Measurements from ENCODE around the gene PRRX2.

PRRX2 gene

DNA sequence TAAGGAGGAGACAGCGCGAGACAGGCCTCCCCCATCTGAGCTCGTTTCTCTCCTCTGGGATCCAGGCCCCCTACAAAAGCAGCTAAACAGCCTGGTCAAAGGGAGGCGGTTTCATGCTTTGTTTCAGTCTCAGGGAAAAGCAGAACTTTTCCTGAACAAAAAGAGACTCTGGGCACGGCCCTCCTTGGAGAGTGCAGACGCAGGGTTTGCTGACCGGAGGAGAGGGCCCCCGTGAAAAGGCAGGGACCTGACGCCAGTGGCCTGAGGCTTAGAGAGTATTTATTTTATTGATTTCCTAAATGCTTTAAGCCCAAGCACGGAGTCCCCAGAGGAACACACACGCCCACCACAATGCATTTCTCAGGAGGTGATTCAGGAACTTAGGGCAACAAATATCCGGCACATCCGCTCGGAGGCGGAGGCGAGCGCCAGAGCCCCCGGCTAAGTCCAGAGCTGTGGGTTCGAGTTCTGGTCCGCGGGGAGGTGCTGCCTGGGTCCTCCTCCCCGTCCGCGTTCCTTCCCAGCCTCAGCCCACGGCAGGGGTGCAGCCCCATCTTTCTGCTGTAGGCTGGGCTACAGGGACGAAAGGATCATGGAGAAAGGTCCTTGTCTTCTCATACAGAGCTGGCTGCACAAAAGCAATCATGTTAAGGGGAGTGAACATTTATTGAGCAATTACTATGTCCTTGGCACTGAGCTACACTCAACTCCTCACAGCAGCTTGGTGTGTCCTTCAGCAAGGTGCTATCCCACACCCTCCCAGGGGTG, 47.4 kb downstream of the PRRX2 start:
- DNase-seq: no peak

DNA sequence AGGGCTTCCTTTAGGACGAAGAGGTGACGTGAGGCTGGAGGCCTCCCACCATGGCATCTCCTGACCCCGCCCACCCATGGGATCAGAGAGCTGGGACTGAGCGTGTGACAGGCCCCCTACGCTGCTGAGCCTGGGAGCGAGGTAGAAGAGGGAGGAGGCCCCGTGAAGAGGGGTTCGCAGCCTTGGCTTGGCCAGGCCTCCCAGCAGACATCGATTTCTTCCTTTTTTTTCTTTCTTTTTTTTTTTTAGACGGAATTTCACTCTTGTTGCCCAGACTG, 47.9 kb downstream of the PRRX2 start:
- DNase-seq: no peak

DNA sequence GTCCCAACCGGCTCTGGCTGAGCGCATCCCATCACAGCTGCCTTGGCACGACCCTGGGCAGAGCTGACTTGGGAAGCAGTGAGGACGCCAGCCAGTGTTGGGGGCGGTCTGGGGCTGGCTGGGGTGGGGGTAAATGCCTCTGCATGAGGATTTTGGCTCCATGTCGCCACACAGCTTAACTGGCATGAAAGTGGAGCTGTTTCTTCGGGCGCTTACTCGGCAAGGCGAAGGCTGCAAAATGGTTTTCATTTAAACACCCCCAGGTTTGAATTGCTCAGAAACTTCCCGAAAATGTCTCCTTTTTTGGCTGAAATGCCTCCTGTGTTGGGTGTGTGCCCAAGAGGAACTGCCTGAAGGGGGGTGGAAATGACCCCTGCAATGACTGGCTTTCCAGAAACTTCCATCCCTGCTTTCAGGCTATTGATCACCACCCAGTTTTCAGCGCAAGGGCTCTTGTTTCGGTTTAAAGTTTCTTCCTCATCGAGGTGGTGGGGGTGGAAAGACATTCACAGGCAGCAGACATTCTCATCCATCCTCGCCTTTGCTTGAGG, 49.1 kb downstream of the PRRX2 start:
- no peak for DNase-seq

- no peak for DNase-seq
Observed at GRCh38 chr9:129716091-129716490, 50.6 kb downstream of the PRRX2 start.

DNA sequence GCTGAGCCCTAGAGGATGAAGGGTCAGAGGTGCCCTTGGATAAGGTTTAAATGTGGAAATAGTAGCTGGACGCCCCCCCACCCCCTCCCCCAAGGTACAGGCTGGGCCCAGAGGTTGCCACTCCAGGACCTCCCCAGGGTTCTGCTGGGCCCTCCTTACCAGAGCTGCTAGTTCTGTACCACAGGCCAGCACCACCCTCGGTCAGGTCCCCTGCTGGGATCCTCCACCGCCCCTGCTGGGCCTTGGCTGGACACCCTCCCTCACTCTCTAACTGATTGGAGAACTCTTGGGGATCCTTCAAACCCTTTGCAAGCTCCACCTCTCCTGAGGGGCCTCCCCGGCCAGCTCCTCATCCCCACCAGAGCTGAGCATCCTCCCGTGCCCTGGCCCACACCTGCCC, 52.5 kb downstream of the PRRX2 start:
- DNase-seq: no peak

DNA sequence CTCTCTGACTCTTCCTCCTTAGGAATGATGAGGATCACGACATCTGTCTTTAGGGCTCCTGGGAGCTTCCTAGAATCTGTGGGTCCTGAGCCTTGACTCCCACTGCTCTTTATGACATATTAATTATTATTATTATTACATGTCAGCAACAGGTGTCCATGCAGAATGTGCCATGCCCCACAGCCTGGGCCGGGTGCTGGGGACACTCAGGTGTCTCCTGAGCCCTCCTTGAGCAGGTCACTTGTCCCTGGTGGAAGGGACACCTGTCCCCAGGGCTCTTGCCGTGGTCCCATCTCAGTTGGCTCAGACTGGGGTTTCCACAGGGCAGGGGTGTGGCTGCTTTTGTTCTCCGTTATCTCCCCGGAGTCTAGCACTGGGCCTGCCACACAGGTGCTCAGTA, 53.2 kb downstream of the PRRX2 start:
- DNase-seq: no peak

DNA sequence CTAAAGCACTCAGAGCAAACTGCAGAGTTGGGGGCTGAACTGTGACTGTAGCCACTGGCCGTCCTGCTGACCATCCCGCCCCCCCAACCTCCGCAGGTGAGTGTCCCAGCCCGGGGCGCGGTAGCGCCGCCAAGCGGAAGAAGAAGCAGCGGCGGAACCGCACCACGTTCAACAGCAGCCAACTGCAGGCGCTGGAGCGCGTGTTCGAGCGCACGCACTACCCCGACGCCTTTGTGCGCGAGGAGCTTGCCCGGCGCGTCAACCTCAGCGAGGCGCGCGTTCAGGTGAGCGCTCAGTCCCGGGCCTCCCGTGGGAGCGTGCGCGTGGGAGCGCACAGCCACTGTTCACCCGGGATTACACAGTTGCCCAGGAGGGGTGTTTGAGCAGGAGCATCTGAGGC, 53.7 kb downstream of the PRRX2 start:
- no peak for DNase-seq

DNA sequence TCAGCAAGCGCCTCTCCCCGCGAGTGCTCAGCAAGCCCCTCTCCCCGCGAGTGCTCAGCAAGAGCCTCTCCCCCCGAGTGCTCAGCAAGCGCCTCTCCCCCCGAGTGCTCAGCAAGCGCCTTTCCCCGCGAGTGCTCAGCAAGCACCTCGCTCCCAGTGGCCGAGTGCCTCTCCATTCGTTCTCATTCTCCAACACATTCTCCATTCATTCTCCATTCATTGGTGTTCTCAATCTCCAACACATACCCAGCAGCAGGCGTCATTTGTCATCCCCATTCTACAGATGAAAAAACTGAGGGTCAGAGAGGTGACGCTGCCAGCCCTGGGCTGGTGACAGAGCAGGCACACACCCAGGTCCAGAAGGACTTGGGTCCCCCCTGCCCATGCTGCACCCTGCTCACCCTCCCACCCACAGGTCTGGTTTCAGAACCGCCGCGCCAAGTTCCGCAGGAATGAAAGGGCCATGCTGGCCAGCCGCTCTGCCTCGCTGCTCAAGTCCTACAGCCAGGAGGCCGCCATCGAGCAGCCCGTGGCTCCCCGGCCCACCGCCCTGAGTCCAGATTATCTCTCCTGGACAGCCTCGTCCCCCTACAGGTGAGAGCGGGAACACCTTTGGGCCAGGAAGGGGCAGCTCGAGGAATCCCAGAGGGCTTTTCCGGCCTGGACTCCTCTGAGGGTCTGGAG, 54.9 kb downstream of the PRRX2 start:
- no peak for DNase-seq

DNA sequence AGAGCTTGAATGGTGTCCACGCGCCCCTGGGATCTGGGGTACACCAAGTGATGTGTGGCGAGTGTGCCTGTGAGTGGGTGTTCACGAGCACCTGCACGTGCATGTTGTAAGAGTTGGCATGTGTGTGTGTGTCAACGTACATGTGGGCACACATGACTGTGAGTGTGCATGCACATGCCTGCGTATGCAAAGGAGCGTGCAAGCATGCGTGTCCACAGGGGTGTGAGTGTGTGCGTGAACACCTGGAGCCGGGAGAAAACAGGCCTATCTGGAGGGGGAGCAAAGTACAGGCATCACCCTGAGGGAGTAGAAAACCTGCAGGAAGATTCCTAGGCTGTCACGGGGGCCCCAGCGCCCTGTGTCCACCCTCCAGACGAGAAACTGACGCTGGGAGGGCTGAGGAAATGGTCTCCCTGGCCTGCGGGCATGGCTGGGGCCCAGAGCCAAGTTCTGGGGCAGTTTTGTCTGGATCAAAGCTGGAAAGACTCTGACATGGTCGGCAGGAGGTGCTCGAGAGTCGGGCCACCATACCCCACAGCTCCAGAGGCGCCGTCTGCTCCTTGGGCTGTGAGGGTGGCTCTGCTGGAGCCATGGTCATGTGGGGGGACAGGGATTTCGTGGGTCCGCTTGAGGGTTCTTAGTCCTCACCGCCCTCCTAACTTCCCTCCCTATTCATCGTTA, 55.6 kb downstream of the PRRX2 start:
- DNase-seq: no peak

GRCh38 chr9:129722913-129723312, 57.5 kb downstream of the PRRX2 start:
- DNase-seq: no peak

- no peak for DNase-seq
Observed at GRCh38 chr9:129724456-129725190, 59.2 kb downstream of the PRRX2 start.

- no peak for DNase-seq
Observed at GRCh38 chr9:129725795-129726251, 60.4 kb downstream of the PRRX2 start.

DNA sequence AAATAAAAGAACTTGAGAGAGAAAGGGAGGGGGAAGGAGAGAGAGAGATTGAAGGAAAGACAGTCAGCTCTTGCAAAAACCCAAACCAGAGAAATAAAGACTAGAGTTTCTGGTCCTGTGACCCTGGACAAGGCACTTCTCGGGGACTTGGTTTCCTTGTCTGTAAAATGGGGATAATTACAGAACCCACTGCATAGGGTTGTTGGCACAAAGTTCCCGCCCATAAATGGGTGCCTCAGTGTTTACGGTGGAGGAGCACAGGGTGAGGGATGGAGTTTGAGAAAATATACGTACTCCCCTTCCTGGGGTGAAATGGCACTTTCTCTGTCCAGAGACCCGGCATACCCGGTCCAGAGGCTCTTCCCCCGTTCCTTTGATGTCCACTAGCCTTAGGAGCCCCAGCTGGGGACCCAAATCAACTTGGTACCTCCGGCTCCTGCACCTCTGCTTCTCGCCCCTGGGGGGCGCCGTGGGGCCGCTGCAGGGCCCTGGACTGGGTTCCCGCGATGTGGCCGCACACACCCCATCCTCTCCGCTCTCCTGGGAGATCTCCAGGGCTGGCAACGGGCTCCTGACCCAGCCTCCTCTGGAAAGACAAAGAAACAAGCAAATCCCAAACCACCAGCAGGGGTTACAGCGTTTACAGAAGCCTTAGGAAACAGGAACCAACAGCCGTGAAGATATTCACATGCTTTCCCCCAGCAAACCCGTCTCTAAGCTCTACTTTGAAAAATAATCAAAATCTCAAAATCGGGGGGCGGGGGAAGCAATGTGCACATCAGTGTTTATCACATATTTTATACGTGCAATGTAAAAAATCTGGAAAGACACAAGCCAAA, 61.1 kb downstream of the PRRX2 start:
- DNase-seq: peak; percentile 58

DNA sequence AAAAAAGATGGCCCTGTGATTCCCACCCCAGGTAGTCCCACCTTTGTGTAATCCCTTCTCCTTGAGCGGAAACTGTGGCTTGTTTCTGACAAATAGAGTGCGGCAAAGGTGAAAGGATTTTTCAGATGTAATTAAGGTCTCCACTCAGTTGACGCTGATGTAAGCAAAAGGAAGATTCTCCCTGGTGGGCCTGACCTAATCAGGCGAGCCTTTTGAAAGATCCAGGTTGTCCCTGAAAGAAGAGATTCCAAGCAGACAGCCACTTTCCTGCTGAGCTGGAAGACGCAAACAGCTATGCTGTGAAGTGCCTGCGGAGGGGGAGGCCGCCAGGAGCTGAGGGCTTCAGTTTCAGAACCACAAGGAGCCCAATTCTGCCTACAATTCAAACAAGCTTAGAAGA, 63.3 kb downstream of the PRRX2 start:
- DNase-seq: no peak

DNA sequence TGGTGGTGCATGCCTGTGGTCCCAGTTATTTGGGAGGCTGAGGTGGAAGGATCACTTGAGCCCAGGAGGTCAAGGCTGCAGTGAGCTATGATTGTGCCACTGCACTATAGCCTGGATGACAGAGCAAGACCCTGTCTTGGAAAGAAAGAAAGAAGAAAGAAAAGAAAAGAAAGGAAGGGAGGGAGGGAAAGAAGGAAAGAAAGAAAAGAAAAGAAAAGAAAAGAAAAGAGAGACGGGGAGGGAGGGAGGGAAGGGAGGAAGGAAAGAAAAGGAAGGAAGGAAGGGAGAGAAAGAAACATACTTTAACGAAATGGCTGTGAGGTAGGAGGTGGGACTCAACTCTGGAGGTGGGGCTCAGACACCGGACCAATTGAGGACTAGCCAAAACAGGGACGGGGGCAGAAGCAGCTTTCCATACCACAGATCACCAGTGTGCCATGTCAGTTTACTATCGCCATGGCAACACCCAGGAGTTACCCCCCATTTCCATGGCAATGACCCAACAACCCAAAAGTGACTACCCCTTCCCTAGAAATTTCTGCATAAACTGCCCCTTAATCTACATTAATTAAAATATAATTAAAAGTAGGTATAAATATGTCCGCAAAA, 66.1 kb downstream of the PRRX2 start:
- no peak for DNase-seq

GRCh38 chr9:129732100-129732499, 66.7 kb downstream of the PRRX2 start:
- DNase-seq: no peak

GRCh38 chr9:129732946-129733631, 67.6 kb downstream of the PRRX2 start:
- DNase-seq: no peak

- DNase-seq: no peak
Observed at GRCh38 chr9:129733632-129733953, 68.1 kb downstream of the PRRX2 start.

DNA sequence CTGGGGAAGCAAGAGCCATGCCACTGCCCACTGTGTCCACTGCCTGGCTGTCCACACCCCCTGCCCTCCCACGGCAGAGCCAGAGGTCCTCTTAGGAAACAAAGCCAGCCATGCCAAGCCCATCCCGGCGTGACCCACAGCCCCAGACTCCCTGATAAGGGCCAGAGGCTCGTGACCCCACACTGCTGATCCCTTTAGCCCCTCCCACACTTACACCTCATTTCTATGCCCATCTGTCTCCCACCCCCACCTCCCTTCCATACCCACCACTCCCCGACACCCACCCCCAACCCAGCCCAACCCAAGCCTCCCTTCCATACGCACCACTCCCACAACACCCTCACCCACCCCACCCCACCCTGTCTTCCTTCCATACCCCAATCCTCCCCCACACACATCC, 70.1 kb downstream of the PRRX2 start:
- no peak for DNase-seq

- DNase-seq: no peak
Observed at GRCh38 chr9:129736334-129736733, 70.9 kb downstream of the PRRX2 start.

All from stimulated activated CD4-positive, alpha-beta T cell treated with anti-CD3 and anti-CD28 coated beads, Interleukin-12 subunit alpha, Interleukin-12 subunit beta, amount 100 ng/mL, for 4 hours (primary cell).